CD14-positive monocyte (primary cell): ENCODE data around the gene ACKR2. TPM values are rescaled to one million over a fixed set of nuclear protein-coding genes. Genes with fewer than 3 reads are reported as not detected.

ENCODE experiments used
- DNase-seq, 3 donors: peaks; one replicate each; pipeline ENCODE4 v3.0.0-alpha.2; 2011 to 2022
- H2AFZ ChIP-seq: 2 replicates; pipeline ENCODE4 v1.6.0; 2012; ENCODE audit warnings: mild to moderate bottlenecking, low read depth, low read length, inconsistent platforms; ENCODE audit not compliant: insufficient read depth, poor library complexity, severe bottlenecking
- H3K27ac ChIP-seq, 2 donors: 1 replicate in 1 of 2; 2 replicates in 1 of 2; pipeline ENCODE4 v1.5.1; 2012 to 2013; ENCODE audit warnings: low read length in 2 of 2, control low read depth in 1 of 2, inconsistent platforms in 1 of 2, low read depth in 1 of 2, mild to moderate bottlenecking in 1 of 2
- H3K27me3 ChIP-seq, 2 donors: one replicate each; pipeline versions ENCODE4 v1.6.0 to v1.6.1; 2011 to 2013; ENCODE audit warnings: low read length in 2 of 2; ENCODE audit not compliant: control insufficient read depth in 2 of 2, insufficient read depth in 2 of 2
- H3K36me3 ChIP-seq, 2 donors: replicated peaks in 1 of 2; 1 replicate in 1 of 2; 2 replicates in 1 of 2; pipeline versions ENCODE4 v1.5.1 to v1.6.1; 2012 to 2013; ENCODE audit warnings: low read length in 2 of 2, control low read depth in 1 of 2, inconsistent platforms in 1 of 2, mild to moderate bottlenecking in 1 of 2; ENCODE audit not compliant: insufficient read depth in 2 of 2, control insufficient read depth in 1 of 2
- H3K4me1 ChIP-seq, 2 donors: 1 replicate in 1 of 2; 2 replicates in 1 of 2; pipeline versions ENCODE4 v1.5.1 to v1.6.1; 2012 to 2013; ENCODE audit warnings: low read length in 2 of 2, control low read depth in 1 of 2, inconsistent platforms in 1 of 2, mild to moderate bottlenecking in 1 of 2, moderate library complexity in 1 of 2; ENCODE audit not compliant: insufficient read depth in 2 of 2, control insufficient read depth in 1 of 2
- H3K4me2 ChIP-seq: replicated peaks from 2 replicates; pipeline ENCODE3; 2012; ENCODE audit warnings: low read length, moderate library complexity, mild to moderate bottlenecking; ENCODE audit not compliant: poor library complexity, severe bottlenecking; ENCODE audit errors: extremely low read depth
- H3K4me3 ChIP-seq, 3 experiments: fragments of 200-600 bp in 1 of 3; sonication (generic) in 1 of 3; replicated peaks in 1 of 3; 1 replicate in 2 of 3; 2 replicates in 1 of 3; pipeline ENCODE4 v1.5.1; 2011 to 2013; ENCODE audit warnings: low read length in 3 of 3, mild to moderate bottlenecking in 3 of 3, control low read depth in 2 of 3, low read depth in 2 of 3, inconsistent platforms in 1 of 3, moderate library complexity in 1 of 3
- H3K79me2 ChIP-seq: 2 replicates; pipeline ENCODE4 v1.6.0; 2012; ENCODE audit warnings: mild to moderate bottlenecking, control low read depth, inconsistent platforms, low read length, moderate library complexity; ENCODE audit not compliant: insufficient read depth
- H3K9ac ChIP-seq: 2 replicates; pipeline ENCODE4 v1.6.0; 2017; ENCODE audit warnings: low read length, mild to moderate bottlenecking; ENCODE audit not compliant: insufficient read depth, poor library complexity, severe bottlenecking
- H3K9me3 ChIP-seq, 2 donors: replicated peaks in 1 of 2; 1 replicate in 1 of 2; 2 replicates in 1 of 2; pipeline versions ENCODE4 v1.5.1 to v1.6.1; 2012 to 2013; ENCODE audit warnings: low read length in 2 of 2, control low read depth in 1 of 2; ENCODE audit not compliant: control insufficient read depth in 1 of 2, insufficient read depth in 1 of 2
- H4K20me1 ChIP-seq: 2 replicates; pipeline ENCODE4 v1.6.0; 2012; ENCODE audit warnings: mild to moderate bottlenecking, low read length, control low read depth, moderate library complexity; ENCODE audit not compliant: insufficient read depth
- H3K27ac Mint-ChIP-seq, 7 donors: one replicate each; pipeline ENCODE4 v1.8.0; 2020; ENCODE audit warnings: mild to moderate bottlenecking in 7 of 7, mixed read lengths in 7 of 7, moderate library complexity in 6 of 7, inconsistent platforms in 2 of 7
- H3K27me3 Mint-ChIP-seq, 3 donors: one replicate each; pipeline ENCODE4 v1.8.0; 2021 to 2022; ENCODE audit warnings: low read depth in 3 of 3, mild to moderate bottlenecking in 3 of 3, mixed read lengths in 3 of 3, moderate library complexity in 3 of 3, inconsistent platforms in 1 of 3
- H3K36me3 Mint-ChIP-seq, 2 donors: one replicate each; pipeline ENCODE4 v1.8.0; 2020; ENCODE audit warnings: mixed read lengths in 2 of 2, inconsistent platforms in 1 of 2, mild to moderate bottlenecking in 1 of 2
- H3K4me1 Mint-ChIP-seq: one replicate; pipeline ENCODE4 v1.8.0; 2020; ENCODE audit warnings: mild to moderate bottlenecking, mixed read lengths
- H3K4me3 Mint-ChIP-seq, 2 donors: one replicate each; pipeline ENCODE4 v1.8.0; 2020; ENCODE audit warnings: mild to moderate bottlenecking in 2 of 2, mixed read lengths in 2 of 2, moderate library complexity in 1 of 2
- H3K9me3 Mint-ChIP-seq, 7 donors: one replicate each; pipeline ENCODE4 v1.8.0; 2020 to 2022; ENCODE audit warnings: mixed read lengths in 7 of 7, mild to moderate bottlenecking in 6 of 7, moderate library complexity in 6 of 7, inconsistent platforms in 2 of 7
- WGBS: methylation state at CpG from one replicate; pipeline ENCODE4 v1.1.5; 2013; ENCODE audit warnings: missing lambda C conversion rate; ENCODE audit not compliant: insufficient coverage; 5-methylcytosine and 5-hydroxymethylcytosine counted together
- intact Hi-C, 2 donors: fragments of 100-400 bp; cut with micrococcal nuclease; formaldehyde crosslinking; loops; one replicate each; pipeline versions ENCODE4 v1.15.0 to v1.15.1; 2023
- polyA plus RNA-seq, 3 donors: library from polyadenylated mRNA; depleted of rRNA in 1 of 3; unstranded in 2 of 3; stranded (reverse) in 1 of 3; fragments of 300-500 nt in 2 of 3; fragments of >200 nt in 1 of 3; fragmentation: Illumina TruSeq in 2 of 3; gene quantifications; 1 replicate in 2 of 3; 2 replicates in 1 of 3; pipeline ENCODE4 v1.2.3, GENCODE V29; 2012 to 2021
- TF ChIP-seq, protein P1 (sequence below): fragments of 200-600 bp; IDR thresholded peaks from one replicate; pipeline ENCODE4 v1.8.0; 2022; ENCODE audit warnings: antibody characterized with exemption, mild to moderate bottlenecking

Gene ACKR2
- polyA plus RNA-seq, 3 donors: 0.49 TPM; not detected in 2

- peaks cover 32% of the 10 kb centered on the region for H3K79me2 ChIP-seq
- H3K9me3 ChIP-seq: no peaks in the 10 kb centered on the region
- H3K27ac ChIP-seq: no peak overlapping the region
- peaks cover 15 to 22% of the 10 kb centered on the region in 2 donors for H3K36me3 ChIP-seq
- H3K4me3 ChIP-seq: no peak overlapping the region
- intact Hi-C loops: no loop called here
- H3K27me3 ChIP-seq: no peaks in the 10 kb centered on the region
- no peak overlapping the region for H3K9ac ChIP-seq
- peaks cover 21% of the 10 kb centered on the region for H3K4me1 Mint-ChIP-seq
- no peak overlapping the region for H3K4me2 ChIP-seq
- WGBS: no CpG with 5 or more reads among the region's 5 CpGs
- H3K27ac Mint-ChIP-seq: peak overlapping the region in 1 of 7 donors; percentile 24
- peaks cover 13 to 15% of the 10 kb centered on the region in 2 donors for H3K4me1 ChIP-seq
- TF ChIP-seq, protein P1, sequence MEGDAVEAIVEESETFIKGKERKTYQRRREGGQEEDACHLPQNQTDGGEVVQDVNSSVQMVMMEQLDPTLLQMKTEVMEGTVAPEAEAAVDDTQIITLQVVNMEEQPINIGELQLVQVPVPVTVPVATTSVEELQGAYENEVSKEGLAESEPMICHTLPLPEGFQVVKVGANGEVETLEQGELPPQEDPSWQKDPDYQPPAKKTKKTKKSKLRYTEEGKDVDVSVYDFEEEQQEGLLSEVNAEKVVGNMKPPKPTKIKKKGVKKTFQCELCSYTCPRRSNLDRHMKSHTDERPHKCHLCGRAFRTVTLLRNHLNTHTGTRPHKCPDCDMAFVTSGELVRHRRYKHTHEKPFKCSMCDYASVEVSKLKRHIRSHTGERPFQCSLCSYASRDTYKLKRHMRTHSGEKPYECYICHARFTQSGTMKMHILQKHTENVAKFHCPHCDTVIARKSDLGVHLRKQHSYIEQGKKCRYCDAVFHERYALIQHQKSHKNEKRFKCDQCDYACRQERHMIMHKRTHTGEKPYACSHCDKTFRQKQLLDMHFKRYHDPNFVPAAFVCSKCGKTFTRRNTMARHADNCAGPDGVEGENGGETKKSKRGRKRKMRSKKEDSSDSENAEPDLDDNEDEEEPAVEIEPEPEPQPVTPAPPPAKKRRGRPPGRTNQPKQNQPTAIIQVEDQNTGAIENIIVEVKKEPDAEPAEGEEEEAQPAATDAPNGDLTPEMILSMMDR: no peak
- no peak overlapping the region for H3K4me3 Mint-ChIP-seq
- H4K20me1 ChIP-seq: peaks cover 39% of the 10 kb centered on the region
- H2AFZ ChIP-seq: no peak overlapping the region
- peak in 1 of 3 donors; percentile 10 for DNase-seq
- peaks cover 0 to 4% (median 2%) of the 10 kb centered on the region in 7 donors for H3K9me3 Mint-ChIP-seq
- no peaks in the 10 kb centered on the region for H3K27me3 Mint-ChIP-seq
- peaks cover 16 to 22% of the 10 kb centered on the region in 2 donors for H3K36me3 Mint-ChIP-seq
These were observed 12.8 kb upstream of the ACKR2 start for GRCh38 chr3:42796332-42796885.

GRCh38 chr3:42799376-42799775 is 9.9 kb upstream of the ACKR2 start:
- no peak overlapping the region for H3K4me2 ChIP-seq
- no peak overlapping the region for H3K27ac ChIP-seq
- no peaks in the 10 kb centered on the region for H3K36me3 ChIP-seq
- H3K9ac ChIP-seq: no peak overlapping the region
- DNase-seq: no peak
- H3K9me3 ChIP-seq: no peaks in the 10 kb centered on the region
- Mint-ChIP-seq H3K4me3 (no peak overlapping the region), H3K9me3 (peaks cover 0 to 4% (median 2%) of the 10 kb centered on the region in 7 donors), H3K27me3 (no peaks in the 10 kb centered on the region), H3K27ac (peak overlapping the region in 3 of 7 donors; percentile 26 to 55 (median 40)), H3K36me3 (peaks cover 7 to 11% of the 10 kb centered on the region in 2 donors), H3K4me1 (peaks cover 40% of the 10 kb centered on the region)
- H3K4me1 ChIP-seq: peaks cover 22 to 30% of the 10 kb centered on the region in 2 donors
- intact Hi-C loops: no loop called here
- WGBS: 83% methylated on average over 7 of the region's 7 CpGs
- H3K27me3 ChIP-seq: no peaks in the 10 kb centered on the region
- peaks cover 39% of the 10 kb centered on the region for H4K20me1 ChIP-seq
- peaks cover 61% of the 10 kb centered on the region for H3K79me2 ChIP-seq
- H3K4me3 ChIP-seq: no peak overlapping the region
- TF ChIP-seq, protein P1: no peak
- no peak overlapping the region for H2AFZ ChIP-seq
